Rectal smooth muscle tissue (tissue), 1 donor: ENCODE measurements around the gene NKG7.
"Not testable (repeated sequence)": the region's sequence is repeated elsewhere in the genome, so short reads cannot be mapped to it uniquely, and the experiment has no call there.

Experiments used
- H3K27ac ChIP-seq: one replicate; pipeline ENCODE4 v1.7.0; 2013; ENCODE audit warnings: low read depth, low read length, inconsistent platforms
- H3K27me3 ChIP-seq: one replicate; pipeline ENCODE4 v1.7.0; 2013; ENCODE audit warnings: low read length; ENCODE audit not compliant: control insufficient read depth, insufficient read depth
- H3K36me3 ChIP-seq: one replicate; pipeline ENCODE4 v1.7.0; 2013; ENCODE audit warnings: low read length; ENCODE audit not compliant: control insufficient read depth, insufficient read depth
- H3K4me1 ChIP-seq: one replicate; pipeline ENCODE4 v1.7.0; 2013; ENCODE audit warnings: low read length; ENCODE audit not compliant: control insufficient read depth, insufficient read depth
- H3K4me3 ChIP-seq: one replicate; pipeline ENCODE4 v1.7.0; 2013; ENCODE audit warnings: low read length
- H3K9ac ChIP-seq: one replicate; pipeline ENCODE4 v1.7.0; 2013; ENCODE audit warnings: low read length

NKG7 gene

DNA sequence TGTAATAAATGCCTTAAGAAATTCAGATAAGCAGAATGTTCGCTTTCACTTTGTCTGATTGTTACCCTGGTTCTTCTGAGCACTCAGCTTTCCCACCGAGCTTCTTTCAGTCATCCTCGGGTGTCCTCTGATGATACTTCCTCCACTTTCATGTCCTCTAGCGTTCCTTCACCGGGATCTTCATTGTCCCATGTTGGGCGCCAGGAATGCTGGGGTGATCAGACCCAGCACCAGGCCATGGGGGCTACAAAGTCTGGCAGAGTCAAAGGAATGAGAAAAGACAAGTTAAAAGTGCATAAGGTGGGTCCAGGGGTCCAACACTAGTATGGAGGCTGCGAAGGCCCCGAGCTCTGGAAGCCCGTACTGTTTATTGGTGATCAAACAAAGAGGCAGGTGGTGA is 29.7 kb upstream of the NKG7 start:
- H3K9ac ChIP-seq = no peak overlapping the region
- no peaks in the 10 kb centered on the region for H3K36me3 ChIP-seq
- H3K4me1 ChIP-seq = no peaks in the 10 kb centered on the region
- no peaks in the 10 kb centered on the region for H3K27me3 ChIP-seq
- H3K4me3 ChIP-seq = no peak overlapping the region
- H3K27ac ChIP-seq = no peak overlapping the region

DNA sequence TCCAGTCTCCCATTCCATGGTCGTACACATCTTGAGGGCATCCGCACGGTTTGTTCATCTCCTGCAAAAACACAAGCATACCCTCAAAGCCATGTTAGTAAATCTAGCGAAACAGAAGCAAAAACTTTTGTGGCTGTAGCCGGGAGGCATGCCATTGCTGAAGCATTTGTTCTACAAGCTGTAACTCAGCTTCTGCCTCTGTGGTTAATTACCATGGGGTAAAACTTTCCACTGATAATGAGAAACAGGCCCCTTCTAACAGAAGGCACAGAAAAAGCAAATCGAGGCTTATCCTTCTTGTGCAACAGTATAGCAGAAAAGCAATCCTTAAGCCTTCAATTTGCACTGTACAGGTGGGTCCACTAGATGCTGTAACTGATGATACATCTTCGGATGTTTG is 27.5 kb upstream of the NKG7 start:
- not testable (repeated sequence) for H3K27me3 ChIP-seq, H3K9ac ChIP-seq, H3K4me3 ChIP-seq, H3K4me1 ChIP-seq, H3K36me3 ChIP-seq, H3K27ac ChIP-seq

DNA sequence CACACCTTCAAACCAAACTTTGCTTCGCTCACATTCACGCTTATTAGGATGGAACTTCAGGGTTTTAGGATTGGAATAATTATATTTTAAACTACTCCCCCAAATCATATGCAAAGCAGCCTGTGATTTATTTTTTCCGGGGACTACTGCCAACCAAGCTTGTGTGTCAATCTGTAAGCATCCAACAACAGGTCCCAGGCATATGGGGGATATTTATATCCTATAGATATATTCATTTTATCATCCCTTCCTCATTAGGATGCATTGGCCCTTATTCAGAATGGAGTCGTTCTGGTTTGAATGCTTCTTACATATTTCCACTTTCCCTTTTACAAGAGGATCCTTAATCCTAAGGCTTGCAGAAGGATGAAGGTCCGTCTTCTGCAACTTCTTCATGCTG is 26.8 kb upstream of the NKG7 start:
- H3K4me3 ChIP-seq = no peak overlapping the region
- H3K27ac ChIP-seq = no peak overlapping the region
- H3K9ac ChIP-seq = no peak overlapping the region
- H3K36me3 ChIP-seq = no peaks in the 10 kb centered on the region
- H3K27me3 ChIP-seq = no peaks in the 10 kb centered on the region
- peaks cover 4% of the 10 kb centered on the region for H3K4me1 ChIP-seq

DNA sequence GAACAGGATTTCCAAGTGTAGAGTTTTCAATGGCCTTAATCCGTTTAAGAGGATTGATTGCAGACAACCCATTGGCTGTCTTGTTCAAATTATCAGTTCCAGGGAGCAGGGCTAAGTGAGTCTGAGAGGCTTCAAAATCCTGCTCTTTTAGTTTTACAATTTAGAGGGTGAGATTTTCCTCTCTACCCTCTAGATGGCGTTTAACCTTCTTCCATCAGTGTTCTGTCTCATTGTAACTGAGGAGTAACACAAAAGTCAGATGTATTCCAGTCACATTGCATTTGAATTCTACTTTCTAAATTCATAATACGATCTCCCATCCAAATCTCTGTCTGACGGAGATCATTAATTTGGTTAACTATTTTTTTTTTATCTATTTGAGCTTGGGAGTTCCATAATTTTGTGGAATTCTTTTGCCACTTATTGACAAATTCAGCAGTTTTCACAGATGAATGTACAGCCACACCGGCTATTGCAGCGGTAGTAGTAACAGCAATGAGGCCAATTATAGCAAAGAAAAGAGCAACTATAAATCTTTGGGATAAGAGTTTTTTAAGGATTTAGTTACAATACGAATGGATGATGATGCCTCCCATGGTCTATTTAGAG is 25.7 kb upstream of the NKG7 start:
- Histone ChIP-seq H3K27ac (no peak overlapping the region), H3K9ac (no peak overlapping the region), H3K36me3 (no peaks in the 10 kb centered on the region), H3K27me3 (no peaks in the 10 kb centered on the region), H3K4me1 (peaks cover 4% of the 10 kb centered on the region), H3K4me3 (no peak overlapping the region)

DNA sequence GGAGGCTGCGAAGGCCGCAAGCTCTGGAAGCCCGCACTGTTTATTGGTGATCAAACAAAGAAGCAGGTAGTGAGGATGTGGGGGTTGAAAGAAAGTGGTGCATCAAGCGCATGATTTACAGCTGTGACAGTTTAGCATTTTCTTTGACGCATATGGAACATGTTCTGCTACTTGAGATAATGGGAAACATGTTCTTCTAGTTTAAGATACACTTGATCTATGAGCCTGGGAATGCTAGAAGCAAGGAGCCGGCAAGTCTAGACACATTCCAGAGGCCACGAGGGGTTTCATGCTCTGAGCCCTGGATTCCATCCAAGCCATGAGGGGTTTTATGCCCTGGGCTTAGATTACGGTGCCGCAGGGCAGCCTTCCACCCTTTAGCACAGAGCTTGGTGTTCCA is 25.0 kb upstream of the NKG7 start:
- H3K4me3 ChIP-seq, H3K36me3 ChIP-seq, H3K9ac ChIP-seq, H3K4me1 ChIP-seq, H3K27ac ChIP-seq, H3K27me3 ChIP-seq: not testable (repeated sequence)

DNA sequence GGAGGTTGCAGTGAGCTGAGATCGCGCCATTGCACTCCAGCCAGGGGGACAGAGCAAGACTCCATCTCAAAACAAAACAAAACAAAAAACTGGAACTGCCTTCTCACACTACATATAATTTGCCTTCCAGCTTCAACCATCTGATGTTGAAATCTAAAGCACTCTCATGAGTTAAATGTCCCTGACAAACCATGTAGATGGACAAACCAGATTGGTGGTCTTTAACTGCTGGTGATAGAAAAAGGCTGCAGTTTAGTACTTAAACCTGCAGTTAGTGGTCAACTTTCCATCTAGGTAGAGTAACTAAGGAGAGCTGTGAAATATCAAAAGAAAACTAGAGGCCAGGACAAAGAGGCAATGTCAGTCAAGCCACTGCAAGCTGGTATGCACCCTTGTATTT is 23.7 kb upstream of the NKG7 start:
- Histone ChIP-seq H3K27me3 (no peaks in the 10 kb centered on the region), H3K36me3 (no peaks in the 10 kb centered on the region), H3K9ac (no peak overlapping the region), H3K4me1 (peaks cover 4% of the 10 kb centered on the region), H3K4me3 (no peak overlapping the region), H3K27ac (no peak overlapping the region)

DNA sequence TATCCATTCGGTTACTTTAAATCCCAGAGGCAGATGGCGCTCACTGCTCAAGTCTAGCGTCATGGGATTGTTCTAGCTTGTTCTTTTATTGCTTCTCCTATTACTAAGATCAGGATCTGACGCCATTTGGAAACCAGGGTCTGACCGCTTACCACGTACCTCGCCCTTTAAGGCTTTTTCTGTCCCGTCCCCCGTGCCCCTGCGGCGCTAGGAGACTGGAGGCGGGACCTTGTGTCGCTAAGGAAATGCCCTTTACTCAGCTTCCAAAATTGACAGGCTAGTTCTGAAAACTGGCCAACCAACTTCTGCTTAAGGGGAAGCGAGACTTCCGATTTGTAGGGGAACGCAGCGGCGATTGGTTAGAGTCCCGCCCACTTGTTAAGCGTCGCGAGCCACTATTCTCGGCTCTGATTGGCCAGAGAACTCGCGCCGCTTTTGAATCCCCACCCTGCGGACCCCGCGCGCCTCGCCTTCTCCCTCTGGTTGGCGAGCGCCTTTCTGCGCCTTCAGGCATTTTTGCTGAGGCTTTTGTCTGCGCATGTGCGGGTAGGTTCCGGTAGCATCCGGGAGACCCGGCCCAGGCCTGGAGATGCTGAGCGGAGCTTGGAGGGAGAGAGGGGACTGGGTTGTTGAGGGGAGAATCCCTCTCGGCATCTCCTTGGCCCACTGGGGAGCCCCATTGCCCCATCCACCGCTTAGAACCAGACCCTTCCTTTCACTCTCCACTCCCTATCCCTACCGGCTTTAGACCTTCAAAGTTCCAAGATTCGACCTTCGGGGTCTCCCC is 21.8 kb upstream of the NKG7 start:
- Histone ChIP-seq H3K9ac (peak overlapping the region; percentile 16), H3K27me3 (no peaks in the 10 kb centered on the region), H3K36me3 (no peaks in the 10 kb centered on the region), H3K4me3 (peak overlapping the region; percentile 79), H3K4me1 (peaks cover 4% of the 10 kb centered on the region), H3K27ac (peak overlapping the region; percentile 67)

DNA sequence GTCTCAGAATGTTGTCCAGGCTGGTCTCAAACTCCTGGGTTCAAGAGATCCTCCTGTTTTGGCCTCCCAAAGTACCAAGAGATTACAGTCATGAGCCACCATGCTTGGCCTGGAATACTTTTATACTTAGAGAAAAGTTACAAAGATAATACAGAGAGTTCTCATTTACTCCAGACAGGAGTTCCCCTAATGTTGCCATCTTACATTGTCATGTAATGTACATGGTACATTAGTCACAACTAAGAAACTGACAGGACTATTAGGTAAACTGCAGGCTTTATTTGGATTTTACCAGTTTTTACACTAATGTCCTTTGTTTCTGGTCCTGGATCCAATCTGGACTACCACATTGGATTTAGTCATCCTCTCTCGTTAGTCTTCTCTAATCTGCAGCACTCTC is 20.2 kb upstream of the NKG7 start:
- peaks cover 4% of the 10 kb centered on the region for H3K4me1 ChIP-seq
- H3K9ac ChIP-seq = no peak overlapping the region
- no peak overlapping the region for H3K4me3 ChIP-seq
- no peak overlapping the region for H3K27ac ChIP-seq
- H3K27me3 ChIP-seq = no peaks in the 10 kb centered on the region
- H3K36me3 ChIP-seq = no peaks in the 10 kb centered on the region

DNA sequence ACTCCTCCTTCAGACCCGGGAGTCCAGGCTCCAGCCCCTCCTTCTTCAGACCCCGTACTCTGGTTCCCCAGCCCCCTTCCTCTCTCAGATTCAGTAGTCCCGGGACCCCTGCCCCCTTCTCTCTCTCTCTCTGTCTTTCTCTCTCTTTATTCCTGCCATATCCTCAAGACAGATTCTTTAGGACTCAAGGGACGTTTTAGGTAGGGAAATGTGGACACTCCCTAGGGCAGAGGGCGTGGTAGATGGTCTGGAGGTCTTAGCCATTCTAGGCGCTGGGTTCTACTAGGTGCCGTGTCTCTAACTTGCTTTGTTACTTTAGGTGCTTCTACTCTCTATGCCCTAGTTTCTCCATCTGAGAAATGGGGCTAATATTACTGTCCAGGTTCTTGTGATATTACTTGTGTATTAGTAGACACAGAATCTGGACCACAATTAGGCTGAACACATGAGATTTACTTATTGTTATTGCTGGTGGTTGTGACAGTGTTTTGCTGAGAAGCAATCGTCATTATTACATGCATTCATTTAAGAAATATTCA is 18.7 kb upstream of the NKG7 start:
- H3K4me3 ChIP-seq = no peak overlapping the region
- H3K36me3 ChIP-seq = no peaks in the 10 kb centered on the region
- no peak overlapping the region for H3K9ac ChIP-seq
- peaks cover 4% of the 10 kb centered on the region for H3K4me1 ChIP-seq
- H3K27me3 ChIP-seq = no peaks in the 10 kb centered on the region
- H3K27ac ChIP-seq = no peak overlapping the region

DNA sequence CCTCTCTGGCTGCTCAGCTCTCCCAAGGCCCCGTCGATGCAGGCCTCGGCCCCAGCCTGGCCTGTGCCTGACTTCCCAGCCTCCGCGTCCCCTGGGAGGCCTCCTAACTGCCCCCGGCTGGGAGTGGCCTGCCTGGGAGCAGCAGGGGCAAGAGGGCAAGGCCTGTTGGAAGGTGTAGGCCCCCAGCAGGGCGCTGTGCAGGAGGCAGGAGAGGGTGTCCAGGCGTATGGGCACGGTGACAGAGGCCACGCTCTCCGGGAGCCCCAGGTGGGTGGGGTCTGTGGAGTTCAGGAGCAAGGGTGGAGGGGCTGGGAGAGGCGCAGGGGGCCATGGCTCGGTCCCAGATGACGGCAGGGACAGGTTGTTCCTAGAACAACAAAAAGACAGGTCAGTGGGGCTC is 16.7 kb upstream of the NKG7 start:
- Histone ChIP-seq H3K27ac (no peak overlapping the region), H3K4me1 (no peaks in the 10 kb centered on the region), H3K4me3 (no peak overlapping the region), H3K9ac (no peak overlapping the region), H3K27me3 (no peaks in the 10 kb centered on the region), H3K36me3 (no peaks in the 10 kb centered on the region)

DNA sequence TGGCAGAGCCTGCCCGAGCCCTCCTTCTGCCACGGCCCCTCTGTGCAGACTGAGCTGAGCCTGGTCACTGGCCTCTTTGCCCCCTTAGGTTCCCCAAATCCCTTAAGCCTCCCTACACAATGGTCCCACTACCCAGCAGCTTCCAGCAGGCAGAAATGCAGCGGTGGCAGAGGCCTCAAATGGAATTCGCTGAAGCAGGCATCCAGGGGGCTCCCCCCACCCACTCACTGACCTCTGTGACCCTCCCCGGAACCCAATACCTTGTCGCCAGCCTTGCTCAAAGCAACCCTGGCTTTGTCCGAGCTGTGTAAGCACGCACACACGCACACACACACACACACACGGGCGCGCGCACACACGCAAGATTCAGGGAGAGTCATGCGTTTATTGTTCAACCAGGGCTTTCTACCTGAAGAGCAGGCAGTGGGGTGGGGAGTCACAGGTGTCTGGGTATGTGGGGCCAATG is 15.5 kb upstream of the NKG7 start, which contains the start of gene LIM2:
Gene LIM2 (minus strand): TSS at position 51 of the 466 bp plus-strand sequence. CDS start 531 bp downstream, outside the sequence.
- Histone ChIP-seq H3K27me3 (no peaks in the 10 kb centered on the region), H3K4me1 (no peaks in the 10 kb centered on the region), H3K9ac (no peak within 1 kb of the TSS), H3K36me3 (no peaks in the 10 kb centered on the region), H3K27ac (no peak within 1 kb of the TSS), H3K4me3 (no peak within 1 kb of the TSS)

DNA sequence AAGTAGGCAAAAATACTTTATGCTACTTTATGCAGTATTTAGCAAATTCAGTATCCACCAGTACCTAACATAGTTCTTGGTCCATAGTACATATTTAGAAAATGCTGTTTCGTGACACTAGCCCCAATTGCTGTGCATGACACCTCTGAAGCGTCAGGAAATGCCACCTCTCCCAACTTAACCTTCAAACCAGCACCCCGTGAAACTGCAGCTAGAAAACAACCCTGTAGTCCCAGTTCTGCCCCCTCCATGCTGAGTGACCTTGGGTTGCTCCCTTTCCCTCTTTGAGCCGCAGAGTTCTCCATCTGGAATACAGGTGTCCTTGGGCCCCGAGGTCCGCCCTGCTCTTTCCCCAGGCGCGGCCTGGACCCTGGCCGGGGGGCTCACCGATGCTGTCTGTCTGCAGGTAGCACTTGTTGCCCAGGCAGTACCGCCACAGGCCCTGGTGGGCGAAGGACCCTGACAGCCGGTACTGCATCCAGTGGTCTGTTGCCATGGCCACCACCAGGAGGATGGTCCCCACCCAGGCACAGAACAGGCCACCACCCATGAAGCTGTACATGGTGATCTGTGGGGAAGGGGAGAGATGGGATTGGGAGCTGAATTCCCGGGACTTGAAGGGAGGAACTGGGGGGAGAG is 14.5 kb upstream of the NKG7 start:
- Histone ChIP-seq H3K36me3 (no peaks in the 10 kb centered on the region), H3K4me3 (no peak overlapping the region), H3K4me1 (no peaks in the 10 kb centered on the region), H3K9ac (no peak overlapping the region), H3K27ac (no peak overlapping the region), H3K27me3 (no peaks in the 10 kb centered on the region)
